ENCODE data around the gene DHRSX.

GRCh38 chrX:2483398-2484060 lies 17.2 kb downstream of the DHRSX start:
- TF ChIP-seq CTCF (IDR thresholded peaks at IDR 0.05; ENCODE audit: low read depth, low read length) = no peak
- TF ChIP-seq POLR2A (IDR thresholded peaks at IDR 0.05; ENCODE audit: extremely low read depth, insufficient read length) = no peak

Data from NB4 (cell line).